OCI-LY1 (cell line): Measurements from ENCODE around the gene DYRK3.

Experiments used
- H2AFZ ChIP-seq: fragments of 200-600 bp; sonication (generic), shearing (Covaris generic); 2 replicates; pipeline ENCODE4 v1.6.0; 2014; ENCODE audit warnings: antibody characterized with exemption, mild to moderate bottlenecking, low read length
- H3F3A ChIP-seq: fragments of 200-600 bp; sonication (generic), shearing (Covaris generic); 2 replicates; pipeline ENCODE4 v1.6.0; 2014; ENCODE audit warnings: mild to moderate bottlenecking, antibody characterized with exemption, low read length, moderate library complexity; ENCODE audit not compliant: insufficient read depth
- H3K27ac ChIP-seq: fragments of 200-600 bp; sonication (generic); 2 replicates; pipeline ENCODE4 v1.5.1; 2014; ENCODE audit warnings: low read length, mixed run types, mild to moderate bottlenecking, low read depth; ENCODE audit not compliant: poor library complexity, severe bottlenecking
- H3K27me3 ChIP-seq: fragments of 200-600 bp; sonication (generic); 2 replicates; pipeline ENCODE4 v1.6.0; 2014; ENCODE audit warnings: antibody characterized with exemption, mild to moderate bottlenecking, low read length, moderate library complexity; ENCODE audit not compliant: insufficient read depth
- H3K36me3 ChIP-seq: fragments of 200-600 bp; sonication (generic); 2 replicates; pipeline ENCODE4 v1.6.1; 2014; ENCODE audit warnings: mild to moderate bottlenecking, antibody characterized with exemption, low read length, moderate library complexity, mixed read lengths; ENCODE audit not compliant: insufficient read depth
- H3K4me1 ChIP-seq: fragments of 200-600 bp; sonication (generic); 2 replicates; pipeline ENCODE4 v1.5.1; 2014; ENCODE audit warnings: mild to moderate bottlenecking, low read length, moderate library complexity; ENCODE audit not compliant: insufficient read depth, severe bottlenecking
- H3K4me2 ChIP-seq: fragments of 200-600 bp; sonication (generic), shearing (Covaris generic); 2 replicates; pipeline ENCODE4 v1.6.1; 2014; ENCODE audit warnings: low read length
- H3K4me3 ChIP-seq: fragments of 200-600 bp; sonication (generic); 2 replicates; pipeline ENCODE4 v1.5.1; 2014; ENCODE audit warnings: low read length, low read depth, mild to moderate bottlenecking, mixed read lengths; ENCODE audit not compliant: poor library complexity, severe bottlenecking
- H3K79me2 ChIP-seq: fragments of 200-600 bp; shearing (Covaris generic); 2 replicates; pipeline ENCODE4 v1.6.1; 2016; ENCODE audit warnings: mixed run types, low read length, mixed read lengths; ENCODE audit not compliant: insufficient read depth
- H3K9ac ChIP-seq: fragments of 200-600 bp; sonication (generic), shearing (Covaris generic); 2 replicates; pipeline ENCODE4 v1.6.1; 2014; ENCODE audit warnings: mild to moderate bottlenecking, low read length, mixed read lengths
- H3K9me2 ChIP-seq: fragments of 200-600 bp; sonication (generic), shearing (Covaris generic); 2 replicates; pipeline ENCODE4 v1.6.1; 2014; ENCODE audit warnings: low read depth, mild to moderate bottlenecking, low read length, mixed read lengths
- H3K9me3 ChIP-seq: fragments of 200-600 bp; shearing (Covaris generic); 2 replicates; pipeline ENCODE4 v1.6.1; 2014; ENCODE audit warnings: low read length, mixed read lengths
- H4K20me1 ChIP-seq: fragments of 200-600 bp; sonication (generic), shearing (Covaris generic); 2 replicates; pipeline ENCODE4 v1.6.0; 2016; ENCODE audit warnings: mild to moderate bottlenecking, low read length; ENCODE audit not compliant: insufficient read depth
- EZH2 ChIP-seq: fragments of 200-600 bp; sonication (generic), shearing (Covaris generic); IDR thresholded peaks from 2 replicates; pipeline ENCODE4 v1.8.0; 2017; ENCODE audit warnings: borderline replicate concordance, mixed run types, mild to moderate bottlenecking, antibody characterized with exemption, low read length, moderate library complexity, mixed read lengths
- TF ChIP-seq, protein P1 (sequence below): fragments of 200-600 bp; sonication (generic), shearing (Covaris generic); IDR thresholded peaks from 2 replicates; pipeline ENCODE4 v1.5.1; 2017; ENCODE audit warnings: mild to moderate bottlenecking, antibody characterized with exemption, low read length, moderate library complexity, mixed read lengths

DYRK3 gene

DNA sequence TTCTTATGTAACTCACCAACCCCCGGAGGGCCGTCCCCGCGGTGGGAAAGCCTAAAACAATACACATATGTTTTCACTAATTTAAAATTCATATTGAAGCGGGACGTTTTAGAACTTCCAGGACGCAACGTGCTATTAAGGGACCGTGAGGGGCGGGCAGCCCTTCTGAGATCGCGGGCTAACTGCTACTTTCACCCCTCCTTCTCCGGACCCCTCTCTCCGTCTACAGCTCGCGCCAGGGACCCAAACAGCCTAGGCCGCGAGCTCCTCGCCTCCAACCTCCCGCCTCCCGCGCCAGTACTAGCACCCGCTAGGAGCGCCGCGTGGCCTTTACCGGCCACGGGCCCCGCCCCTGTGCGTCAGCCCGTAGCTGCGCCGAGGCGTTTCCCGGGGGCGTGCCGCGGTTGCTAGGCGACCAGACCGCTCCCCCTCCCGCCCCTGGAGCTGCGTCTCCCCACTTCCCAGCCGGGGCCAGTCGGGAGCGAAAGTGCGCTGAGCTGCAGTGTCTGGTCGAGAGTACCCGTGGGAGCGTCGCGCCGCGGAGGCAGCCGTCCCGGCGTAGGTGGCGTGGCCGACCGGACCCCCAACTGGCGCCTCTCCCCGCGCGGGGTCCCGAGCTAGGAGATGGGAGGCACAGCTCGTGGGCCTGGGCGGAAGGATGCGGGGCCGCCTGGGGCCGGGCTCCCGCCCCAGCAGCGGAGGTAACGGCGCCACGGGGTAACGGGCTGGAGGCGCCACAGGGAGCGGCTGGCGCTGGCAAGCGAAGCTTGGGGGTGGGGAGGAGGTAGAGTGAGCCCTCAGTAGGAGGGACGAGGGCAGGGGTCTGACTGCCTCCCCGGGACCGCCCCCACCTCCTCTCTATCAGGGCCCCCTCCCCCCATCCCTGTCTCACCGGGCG, at the start of gene DYRK3:
Gene DYRK3 (plus strand): TSS at position 457 of the 898 bp plus-strand sequence. CDS start 168 bp downstream, at position 625.
- peak within 1 kb of the TSS; percentile 27 for H3K27ac ChIP-seq
- H3K27me3 ChIP-seq, result no peaks in the 10 kb centered on the region
- no peak for TF ChIP-seq EZH2
- TF ChIP-seq, protein P1, sequence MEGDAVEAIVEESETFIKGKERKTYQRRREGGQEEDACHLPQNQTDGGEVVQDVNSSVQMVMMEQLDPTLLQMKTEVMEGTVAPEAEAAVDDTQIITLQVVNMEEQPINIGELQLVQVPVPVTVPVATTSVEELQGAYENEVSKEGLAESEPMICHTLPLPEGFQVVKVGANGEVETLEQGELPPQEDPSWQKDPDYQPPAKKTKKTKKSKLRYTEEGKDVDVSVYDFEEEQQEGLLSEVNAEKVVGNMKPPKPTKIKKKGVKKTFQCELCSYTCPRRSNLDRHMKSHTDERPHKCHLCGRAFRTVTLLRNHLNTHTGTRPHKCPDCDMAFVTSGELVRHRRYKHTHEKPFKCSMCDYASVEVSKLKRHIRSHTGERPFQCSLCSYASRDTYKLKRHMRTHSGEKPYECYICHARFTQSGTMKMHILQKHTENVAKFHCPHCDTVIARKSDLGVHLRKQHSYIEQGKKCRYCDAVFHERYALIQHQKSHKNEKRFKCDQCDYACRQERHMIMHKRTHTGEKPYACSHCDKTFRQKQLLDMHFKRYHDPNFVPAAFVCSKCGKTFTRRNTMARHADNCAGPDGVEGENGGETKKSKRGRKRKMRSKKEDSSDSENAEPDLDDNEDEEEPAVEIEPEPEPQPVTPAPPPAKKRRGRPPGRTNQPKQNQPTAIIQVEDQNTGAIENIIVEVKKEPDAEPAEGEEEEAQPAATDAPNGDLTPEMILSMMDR, result no peak

DNA sequence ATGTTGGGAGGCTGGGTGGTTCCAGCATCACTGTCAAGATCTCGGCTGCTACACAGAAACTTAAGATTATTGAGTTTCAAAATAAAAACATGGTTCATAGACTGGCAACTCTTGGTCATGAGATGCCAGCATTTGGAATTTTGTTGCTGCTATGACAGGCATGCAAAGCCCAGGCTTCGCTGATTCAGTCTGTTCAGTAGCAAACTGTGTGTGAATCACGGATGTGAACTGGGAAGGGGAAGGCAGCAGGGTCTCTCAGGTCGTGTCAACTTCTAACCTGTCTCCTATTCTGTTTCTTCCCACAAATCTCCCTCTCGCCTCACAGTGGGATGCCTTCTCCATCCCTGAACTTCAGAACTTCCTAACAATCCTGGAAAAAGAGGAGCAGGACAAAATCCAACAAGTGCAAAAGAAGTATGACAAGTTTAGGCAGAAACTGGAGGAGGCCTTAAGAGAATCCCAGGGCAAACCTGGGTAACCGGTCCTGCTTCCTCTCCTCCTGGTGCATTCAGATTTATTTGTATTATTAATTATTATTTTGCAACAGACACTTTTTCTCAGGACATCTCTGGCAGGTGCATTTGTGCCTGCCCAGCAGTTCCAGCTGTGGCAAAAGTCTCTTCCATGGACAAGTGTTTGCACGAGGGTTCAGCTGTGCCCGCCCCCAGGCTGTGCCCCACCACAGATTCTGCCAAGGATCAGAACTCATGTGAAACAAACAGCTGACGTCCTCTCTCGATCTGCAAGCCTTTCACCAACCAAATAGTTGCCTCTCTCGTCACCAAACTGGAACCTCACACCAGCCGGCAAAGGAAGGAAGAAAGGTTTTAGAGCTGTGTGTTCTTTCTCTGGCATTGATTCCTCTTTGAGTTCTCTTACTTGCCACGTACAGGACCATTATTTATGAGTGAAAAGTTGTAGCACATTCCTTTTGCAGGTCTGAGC, 48.6 kb upstream of the DYRK3 start:
- H3K27ac ChIP-seq, result no peak overlapping the region
- H4K20me1 ChIP-seq, result no peaks in the 10 kb centered on the region
- H3K9ac ChIP-seq, result no peak overlapping the region
- no peaks in the 10 kb centered on the region for H3F3A ChIP-seq
- no peaks in the 10 kb centered on the region for H3K27me3 ChIP-seq
- no peak overlapping the region for H3K4me2 ChIP-seq
- peaks cover 82% of the 10 kb centered on the region for H3K36me3 ChIP-seq
- H2AFZ ChIP-seq, result no peak overlapping the region
- no peaks in the 10 kb centered on the region for H3K9me3 ChIP-seq
- no peaks in the 10 kb centered on the region for H3K79me2 ChIP-seq
- no peak overlapping the region for H3K4me3 ChIP-seq
- TF ChIP-seq EZH2, result no peak
- TF ChIP-seq, protein P1, result no peak
- H3K9me2 ChIP-seq, result no peaks in the 10 kb centered on the region
- peaks cover 6% of the 10 kb centered on the region for H3K4me1 ChIP-seq

More for the DNA sequence above, at the start of gene DYRK3:
- no peaks in the 10 kb centered on the region for H3K9me3 ChIP-seq
- no peaks in the 10 kb centered on the region for H3K9me2 ChIP-seq
- H3K9ac ChIP-seq, result peak within 1 kb of the TSS; percentile 58
- H3F3A ChIP-seq, result peaks cover 4% of the 10 kb centered on the region; the same call in 1 of the 2 replicates
- peak within 1 kb of the TSS; percentile 72; the same call in 1 of the 2 replicates for H2AFZ ChIP-seq
- H4K20me1 ChIP-seq, result no peaks in the 10 kb centered on the region
- H3K79me2 ChIP-seq, result no peaks in the 10 kb centered on the region
- peak within 1 kb of the TSS; percentile 63 for H3K4me2 ChIP-seq
- peak within 1 kb of the TSS; percentile 71 for H3K4me3 ChIP-seq
- H3K4me1 ChIP-seq, result peaks cover 34% of the 10 kb centered on the region
- no peaks in the 10 kb centered on the region for H3K36me3 ChIP-seq

DNA sequence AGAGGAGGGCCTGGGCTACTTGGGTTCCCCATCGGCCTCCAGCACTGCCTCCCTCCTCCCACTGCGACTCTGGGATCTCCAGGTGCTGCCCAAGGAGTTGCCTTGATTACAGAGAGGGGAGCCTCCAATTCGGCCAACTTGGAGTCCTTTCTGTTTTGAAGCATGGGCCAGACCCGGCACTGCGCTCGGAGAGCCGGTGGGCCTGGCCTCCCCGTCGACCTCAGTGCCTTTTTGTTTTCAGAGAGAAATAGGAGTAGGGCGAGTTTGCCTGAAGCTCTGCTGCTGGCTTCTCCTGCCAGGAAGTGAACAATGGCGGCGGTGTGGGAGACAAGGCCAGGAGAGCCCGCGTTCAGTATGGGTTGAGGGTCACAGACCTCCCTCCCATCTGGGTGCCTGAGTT, 47.4 kb upstream of the DYRK3 start:
- no peak overlapping the region for H3K4me2 ChIP-seq
- no peak overlapping the region for H3K27ac ChIP-seq
- no peak for TF ChIP-seq EZH2
- TF ChIP-seq, protein P1, result no peak
- no peaks in the 10 kb centered on the region for H3K9me3 ChIP-seq
- H4K20me1 ChIP-seq, result no peaks in the 10 kb centered on the region
- no peaks in the 10 kb centered on the region for H3K79me2 ChIP-seq
- no peak overlapping the region for H3K9ac ChIP-seq
- peaks cover 91% of the 10 kb centered on the region for H3K36me3 ChIP-seq
- H3K27me3 ChIP-seq, result no peaks in the 10 kb centered on the region
- H3K4me1 ChIP-seq, result peaks cover 6% of the 10 kb centered on the region
- no peak overlapping the region for H3K4me3 ChIP-seq
- H2AFZ ChIP-seq, result no peak overlapping the region
- no peaks in the 10 kb centered on the region for H3K9me2 ChIP-seq
- H3F3A ChIP-seq, result no peaks in the 10 kb centered on the region
